Retina (tissue), 1 donor: ENCODE results near the gene SLC38A6.

ENCODE experiments used
- DNase-seq: peaks from one replicate; pipeline ENCODE4 v3.0.0-alpha.2; 2016

The SLC38A6 gene

GRCh38 chr14:60981633-60982455 is 799 bp downstream of the SLC38A6 start:
- peak; percentile 22 for DNase-seq

GRCh38 chr14:60984196-60984595 is 3.2 kb downstream of the SLC38A6 start:
- DNase-seq, result no peak

- no peak for DNase-seq
Measured at GRCh38 chr14:60986500-60986899, 5.5 kb downstream of the SLC38A6 start.

- DNase-seq, result no peak
Measured at GRCh38 chr14:60989599-60989998, 8.6 kb downstream of the SLC38A6 start.

GRCh38 chr14:60998617-60999016 is 17.6 kb downstream of the SLC38A6 start:
- DNase-seq, result no peak

GRCh38 chr14:60999536-60999935 is 18.5 kb downstream of the SLC38A6 start:
- no peak for DNase-seq

GRCh38 chr14:61003571-61003970 is 22.5 kb downstream of the SLC38A6 start:
- no peak for DNase-seq

- DNase-seq, result no peak
Measured at GRCh38 chr14:61019537-61019936, 38.5 kb downstream of the SLC38A6 start.

GRCh38 chr14:61025251-61026223 is 44.5 kb downstream of the SLC38A6 start:
- DNase-seq, result peak; percentile 53

GRCh38 chr14:61026526-61026925 is 45.5 kb downstream of the SLC38A6 start:
- DNase-seq, result no peak

GRCh38 chr14:61031026-61031425 is 50.0 kb downstream of the SLC38A6 start:
- no peak for DNase-seq

- DNase-seq, result no peak
Measured at GRCh38 chr14:61033054-61033453, 52.0 kb downstream of the SLC38A6 start.

GRCh38 chr14:61033855-61034254 is 52.8 kb downstream of the SLC38A6 start:
- DNase-seq, result no peak

GRCh38 chr14:61034416-61035120 is 53.5 kb downstream of the SLC38A6 start:
- no peak for DNase-seq

- DNase-seq, result no peak
Measured at GRCh38 chr14:61037215-61037614, 56.2 kb downstream of the SLC38A6 start.

- no peak for DNase-seq
Measured at GRCh38 chr14:61041704-61042103, 60.7 kb downstream of the SLC38A6 start.

GRCh38 chr14:61042220-61042619 is 61.2 kb downstream of the SLC38A6 start:
- DNase-seq, result no peak

GRCh38 chr14:61043506-61043905 is 62.5 kb downstream of the SLC38A6 start:
- no peak for DNase-seq

GRCh38 chr14:61047021-61047420 is 66.0 kb downstream of the SLC38A6 start:
- no peak for DNase-seq

- DNase-seq, result no peak
Measured at GRCh38 chr14:61048640-61049039, 67.6 kb downstream of the SLC38A6 start.

GRCh38 chr14:61050417-61050816 is 69.4 kb downstream of the SLC38A6 start:
- DNase-seq, result no peak

- no peak for DNase-seq
Measured at GRCh38 chr14:61051051-61051450, 70.0 kb downstream of the SLC38A6 start.

- DNase-seq, result no peak
Measured at GRCh38 chr14:61051621-61052020, 70.6 kb downstream of the SLC38A6 start.
